Measurements from ENCODE around the gene JMY.

DNA sequence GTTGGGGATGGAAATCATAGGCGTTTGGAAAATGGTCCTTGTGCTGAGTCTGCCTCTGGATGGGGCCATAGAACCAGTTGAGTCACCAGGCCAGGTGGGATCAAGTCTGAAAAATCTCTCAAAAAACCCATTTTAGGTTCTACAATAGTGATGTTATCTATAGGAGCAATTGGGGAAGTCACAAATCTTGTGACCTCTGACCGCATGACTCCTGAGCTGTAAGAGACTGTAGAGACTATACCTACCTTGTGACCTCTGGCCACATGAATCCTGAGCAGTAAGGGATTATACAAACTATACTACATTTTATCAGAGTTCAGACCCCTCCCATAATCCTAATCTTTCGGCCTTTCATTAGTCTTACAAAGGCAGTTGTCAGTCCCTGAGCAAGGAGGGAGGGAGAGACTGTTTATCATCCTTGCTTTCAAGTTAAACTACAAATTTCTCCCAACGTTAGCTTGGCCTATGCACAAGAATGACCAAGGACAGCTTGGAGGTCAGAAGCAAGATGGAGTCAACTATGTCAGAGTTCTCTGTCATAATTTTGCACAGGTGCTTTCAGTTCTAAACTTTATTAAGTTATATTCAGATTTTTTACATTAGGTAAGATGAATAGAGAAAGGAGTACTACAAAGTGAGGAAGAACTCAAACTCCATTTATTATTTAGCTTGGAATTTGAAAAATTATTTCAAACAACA is 11.5 kb upstream of the JMY start:
- no peak for TF ChIP-seq POLR2AphosphoS5 (IDR thresholded peaks at IDR 0.05; ENCODE audit: insufficient read depth, low read depth, low read length)
- no peak for TF ChIP-seq JUN (IDR thresholded peaks at IDR 0.05; ENCODE audit: borderline replicate concordance, insufficient read depth, insufficient read length, low read depth)
- TF ChIP-seq, protein P1, sequence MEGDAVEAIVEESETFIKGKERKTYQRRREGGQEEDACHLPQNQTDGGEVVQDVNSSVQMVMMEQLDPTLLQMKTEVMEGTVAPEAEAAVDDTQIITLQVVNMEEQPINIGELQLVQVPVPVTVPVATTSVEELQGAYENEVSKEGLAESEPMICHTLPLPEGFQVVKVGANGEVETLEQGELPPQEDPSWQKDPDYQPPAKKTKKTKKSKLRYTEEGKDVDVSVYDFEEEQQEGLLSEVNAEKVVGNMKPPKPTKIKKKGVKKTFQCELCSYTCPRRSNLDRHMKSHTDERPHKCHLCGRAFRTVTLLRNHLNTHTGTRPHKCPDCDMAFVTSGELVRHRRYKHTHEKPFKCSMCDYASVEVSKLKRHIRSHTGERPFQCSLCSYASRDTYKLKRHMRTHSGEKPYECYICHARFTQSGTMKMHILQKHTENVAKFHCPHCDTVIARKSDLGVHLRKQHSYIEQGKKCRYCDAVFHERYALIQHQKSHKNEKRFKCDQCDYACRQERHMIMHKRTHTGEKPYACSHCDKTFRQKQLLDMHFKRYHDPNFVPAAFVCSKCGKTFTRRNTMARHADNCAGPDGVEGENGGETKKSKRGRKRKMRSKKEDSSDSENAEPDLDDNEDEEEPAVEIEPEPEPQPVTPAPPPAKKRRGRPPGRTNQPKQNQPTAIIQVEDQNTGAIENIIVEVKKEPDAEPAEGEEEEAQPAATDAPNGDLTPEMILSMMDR (IDR thresholded peaks at IDR 0.05; ENCODE audit: extremely low read depth in 1 of 2, insufficient read depth in 1 of 2, low read depth in 1 of 2, low read length in 2 of 2): no peak
- TF ChIP-seq, protein P2, sequence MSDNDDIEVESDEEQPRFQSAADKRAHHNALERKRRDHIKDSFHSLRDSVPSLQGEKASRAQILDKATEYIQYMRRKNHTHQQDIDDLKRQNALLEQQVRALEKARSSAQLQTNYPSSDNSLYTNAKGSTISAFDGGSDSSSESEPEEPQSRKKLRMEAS (IDR thresholded peaks at IDR 0.05; ENCODE audit: insufficient read depth, insufficient read length): no peak
- no peak for TF ChIP-seq POLR2A (IDR thresholded peaks at IDR 0.05; ENCODE audit: low read depth, low read length)
- TF ChIP-seq EZH2 (IDR thresholded peaks at IDR 0.05; ENCODE audit: borderline replicate concordance, low read depth, low read length, severe bottlenecking): no peak
- TF ChIP-seq FOS (IDR thresholded peaks at IDR 0.05; ENCODE audit: borderline replicate concordance, insufficient read depth, low read length): no peak
- no peak for TF ChIP-seq MYC (IDR thresholded peaks at IDR 0.05; ENCODE audit: low read depth, low read length)
- TF ChIP-seq GATA2 (IDR thresholded peaks at IDR 0.05; ENCODE audit: insufficient read depth, insufficient read length, low read depth, low read length): no peak
